ENCODE results near the gene CDKN2AIPNL.

CDKN2AIPNL gene

DNA sequence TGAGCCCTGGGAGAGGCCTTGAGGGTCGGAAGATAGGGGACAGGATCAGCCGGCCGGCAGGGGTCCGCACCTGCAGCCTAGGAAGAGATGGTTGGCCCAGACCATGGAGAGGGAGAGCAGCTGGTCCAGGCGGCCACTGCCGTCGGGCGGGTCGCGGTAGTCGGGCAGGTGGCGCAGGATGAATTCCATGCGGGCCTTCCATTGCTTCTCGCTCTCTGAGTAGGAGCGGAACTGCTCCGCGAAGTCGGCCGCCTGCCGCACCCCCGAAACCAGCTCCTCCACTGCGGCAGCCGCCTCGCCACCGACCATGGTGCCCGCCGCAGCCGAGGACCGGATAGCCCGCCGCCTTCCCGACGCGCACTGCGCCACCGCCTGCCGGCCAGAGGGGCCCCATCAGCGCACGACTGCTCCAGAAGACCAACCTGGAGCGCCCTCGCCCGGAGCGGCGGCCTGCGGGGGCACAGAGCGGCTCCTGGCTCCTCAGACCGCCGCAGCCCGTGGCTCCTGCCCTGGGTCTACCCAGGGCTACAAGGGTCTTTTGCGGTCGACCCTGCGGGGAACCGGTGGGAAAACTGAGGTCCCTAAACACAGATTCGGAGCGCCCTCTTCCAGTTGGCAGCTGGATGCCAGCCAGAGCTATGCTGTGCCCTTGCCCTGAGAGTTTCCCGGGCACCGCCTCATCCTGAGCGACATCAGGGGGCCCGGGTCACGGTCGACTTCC is at the start of gene CDKN2AIPNL:
TSS of gene CDKN2AIPNL (minus strand) at position 336 of the 721 bp plus-strand sequence. CDS start at position 309, 27 bp downstream.
- DNase-seq, result peak; percentile 92

DNA sequence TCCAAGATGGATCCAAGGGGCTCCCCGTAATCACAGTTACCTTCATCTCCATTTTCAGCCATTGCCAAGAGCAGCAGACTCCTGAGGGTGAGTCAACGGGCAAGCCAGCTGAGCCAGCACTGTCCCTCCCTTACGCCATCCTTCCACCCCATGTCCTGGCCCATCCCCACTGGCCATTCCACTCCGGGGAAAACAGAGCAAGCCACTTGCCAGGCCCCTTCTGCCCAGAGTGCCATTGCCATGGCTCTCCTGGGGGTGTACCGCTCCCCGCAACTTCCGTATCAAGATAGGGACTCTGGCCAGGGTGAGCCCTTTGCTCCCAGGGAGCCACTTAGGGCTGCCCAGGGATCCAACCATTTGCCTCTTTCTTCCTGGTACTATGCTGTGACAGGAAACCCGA is 48.9 kb upstream of the CDKN2AIPNL start:
- no peak for DNase-seq

GRCh38 chr5:134459491-134459890 is 47.8 kb upstream of the CDKN2AIPNL start:
- DNase-seq, result no peak

GRCh38 chr5:134459010-134459403 is 47.3 kb upstream of the CDKN2AIPNL start:
- DNase-seq, result no peak

- DNase-seq, result no peak
Observed at GRCh38 chr5:134458234-134459009, 46.7 kb upstream of the CDKN2AIPNL start.

DNA sequence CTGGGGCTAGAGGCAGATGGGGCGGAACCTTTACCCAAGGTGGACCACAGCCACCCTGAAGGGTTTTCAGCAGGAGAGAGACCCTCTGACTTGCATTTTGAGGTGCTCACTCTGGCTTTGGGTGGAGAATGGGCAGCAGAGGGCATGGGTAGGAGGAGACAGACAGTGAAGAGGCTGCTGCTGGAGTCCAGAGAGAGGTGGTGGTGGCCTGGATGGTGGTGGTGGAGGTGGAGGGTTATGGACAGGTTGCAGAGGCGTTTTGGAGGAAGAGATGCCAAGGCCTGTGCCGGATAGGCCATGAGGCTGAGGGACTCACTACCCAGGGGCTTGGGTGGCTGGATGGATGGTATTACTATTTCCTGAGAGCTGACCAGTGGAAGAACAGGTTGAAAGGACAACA is 46.1 kb upstream of the CDKN2AIPNL start:
- DNase-seq, result no peak

GRCh38 chr5:134456825-134457224 is 45.1 kb upstream of the CDKN2AIPNL start:
- no peak for DNase-seq

DNA sequence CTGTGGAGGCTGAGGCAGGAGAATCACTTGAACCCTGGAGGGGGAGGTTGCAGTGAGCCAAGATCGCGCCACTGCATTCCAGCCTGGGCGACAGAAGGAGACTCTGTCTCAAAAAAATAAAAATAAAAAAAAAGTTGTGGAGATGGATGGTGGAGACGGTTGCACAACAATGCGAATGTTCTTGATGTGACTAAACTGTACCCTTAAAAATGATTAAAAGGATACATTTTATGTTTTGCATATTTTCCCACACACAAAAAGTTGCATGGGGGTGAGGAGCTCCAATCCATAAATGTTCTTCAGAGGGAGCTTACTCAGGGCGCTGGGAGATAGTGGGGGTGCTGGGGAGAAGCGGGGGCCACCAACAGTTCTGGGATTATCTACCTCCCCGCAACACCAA is 43.8 kb upstream of the CDKN2AIPNL start:
- no peak for DNase-seq

GRCh38 chr5:134453016-134453415 is 41.3 kb upstream of the CDKN2AIPNL start:
- DNase-seq, result no peak

DNA sequence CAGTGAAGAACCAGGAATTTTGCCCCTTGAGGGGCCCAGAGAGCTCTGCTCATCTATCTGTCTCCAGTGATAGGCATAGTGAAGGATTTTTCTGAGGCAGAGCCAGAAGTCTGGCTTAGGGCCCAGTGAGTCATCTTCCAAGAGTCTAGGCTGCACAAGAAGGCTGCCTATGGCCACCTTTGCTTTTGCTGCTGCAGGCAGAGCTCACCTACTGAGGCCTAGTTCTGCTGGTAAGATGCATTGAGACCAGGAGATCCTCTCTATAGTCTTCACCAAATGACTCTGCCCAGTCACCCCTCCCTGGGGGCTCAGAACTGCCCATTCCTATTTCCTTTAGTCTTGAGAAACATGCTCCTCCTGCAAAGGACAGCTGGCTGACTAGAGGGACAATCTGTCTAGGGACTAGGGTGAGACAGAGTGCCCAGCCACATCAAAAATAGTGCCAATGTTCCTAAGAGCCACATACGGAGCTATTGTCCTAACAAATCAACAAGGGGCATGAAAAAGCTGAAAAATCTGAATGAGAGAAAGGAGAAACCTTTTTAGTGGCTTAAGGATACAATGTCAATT is 40.3 kb upstream of the CDKN2AIPNL start:
- no peak for DNase-seq

DNA sequence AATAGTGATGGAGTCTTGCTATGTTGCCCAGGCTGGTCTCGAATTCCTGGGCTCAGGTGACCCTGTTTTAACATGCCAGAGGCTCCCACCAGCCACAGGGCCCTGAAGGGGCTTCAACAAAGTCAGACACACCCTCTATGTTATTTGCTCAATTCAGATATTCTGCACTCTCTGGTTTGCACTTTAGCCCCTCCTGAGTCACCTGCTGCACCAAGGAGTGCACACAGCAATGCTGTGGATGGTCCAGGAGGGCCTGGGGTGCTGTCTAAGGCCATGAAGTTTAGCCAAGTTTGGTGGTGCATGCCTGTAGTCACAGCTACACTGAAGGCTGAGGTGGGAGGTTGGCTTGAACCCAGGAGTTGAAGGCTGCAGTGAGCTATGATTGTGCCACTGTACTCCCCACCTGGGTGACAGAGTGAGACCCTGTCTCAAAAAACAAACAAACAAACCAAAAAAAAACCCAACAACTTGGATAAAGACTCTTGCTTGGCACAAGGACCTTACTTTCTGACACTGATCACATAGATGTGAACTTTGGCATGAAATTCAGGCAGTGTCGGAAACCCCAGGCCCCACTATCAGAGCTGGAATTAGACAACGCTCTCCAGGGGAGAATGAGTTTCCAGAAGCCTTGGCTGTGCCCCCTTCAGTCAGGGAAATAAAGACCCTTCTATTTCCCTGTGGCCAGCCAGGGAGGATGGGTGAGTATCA is 39.7 kb upstream of the CDKN2AIPNL start:
- DNase-seq, result no peak

GRCh38 chr5:134450374-134450773 is 38.7 kb upstream of the CDKN2AIPNL start:
- DNase-seq, result peak; percentile 43

DNA sequence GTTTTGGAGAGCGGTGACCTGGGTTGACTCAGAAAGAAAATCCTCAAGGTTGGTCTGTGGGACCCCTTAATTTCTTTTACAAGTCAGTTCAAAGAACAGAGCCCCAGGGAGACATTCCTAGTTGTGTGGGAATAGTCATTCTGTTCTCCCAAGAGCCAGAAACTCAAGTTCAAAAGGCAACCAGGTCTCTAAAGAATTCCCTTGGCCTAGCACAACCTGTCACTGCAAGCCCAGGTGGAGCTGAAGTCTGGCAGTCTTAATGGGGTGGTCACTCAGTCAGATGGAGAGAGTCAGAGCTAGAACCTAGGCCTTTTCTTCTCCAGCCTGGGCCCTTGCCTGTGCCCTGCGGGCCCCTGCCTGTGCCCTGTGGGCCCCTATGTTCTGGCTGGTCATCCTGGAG is 37.5 kb upstream of the CDKN2AIPNL start:
- no peak for DNase-seq

- no peak for DNase-seq
Observed at GRCh38 chr5:134447815-134448520, 36.3 kb upstream of the CDKN2AIPNL start.

- DNase-seq, result no peak
Observed at GRCh38 chr5:134446938-134447337, 35.3 kb upstream of the CDKN2AIPNL start.

DNA sequence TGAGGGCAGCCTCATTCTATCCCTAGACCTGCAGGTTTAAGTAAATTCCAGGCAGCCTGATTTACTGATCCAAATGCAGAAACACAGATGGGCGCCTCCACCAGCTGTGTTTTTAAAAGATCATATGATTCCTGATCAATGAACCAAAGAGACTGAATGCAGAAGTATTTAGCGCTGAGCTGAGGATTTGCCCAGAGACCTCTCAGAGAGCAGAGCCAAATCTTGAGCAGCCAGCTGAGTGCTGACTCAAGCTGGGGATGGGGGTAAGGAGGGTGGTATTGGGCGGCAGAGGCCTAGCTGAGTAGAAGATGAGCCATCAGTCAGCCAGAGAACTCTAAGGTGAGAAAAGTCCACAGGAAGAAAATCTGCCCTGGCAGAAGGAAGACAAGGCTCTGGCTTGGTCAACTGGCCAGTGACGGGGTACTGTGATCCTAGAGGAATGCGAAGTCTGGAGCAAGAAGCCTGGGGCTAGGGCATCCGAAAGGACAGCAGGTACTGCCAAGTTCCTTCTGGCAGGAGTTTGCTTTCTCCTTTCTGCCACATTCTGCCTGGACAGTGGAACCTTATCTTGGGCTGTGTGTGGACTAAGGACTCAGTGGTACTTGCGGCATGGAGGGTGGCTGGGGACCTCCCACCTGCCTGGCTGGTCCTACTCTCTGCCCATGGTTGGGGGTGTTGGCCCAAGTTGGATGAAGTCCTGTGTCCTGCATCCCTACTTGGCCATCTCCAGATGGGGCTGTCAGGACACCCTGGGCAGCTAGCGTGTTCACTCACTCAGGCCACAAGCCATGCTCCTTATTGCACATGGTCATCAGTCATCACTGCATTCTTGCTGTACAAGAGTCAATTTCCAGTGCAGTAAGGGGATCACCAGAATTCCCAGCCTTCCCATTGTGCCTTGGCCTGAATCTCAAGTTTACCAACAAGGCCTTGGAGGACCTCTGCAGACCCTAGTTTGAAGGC is 34.5 kb upstream of the CDKN2AIPNL start:
- no peak for DNase-seq

DNA sequence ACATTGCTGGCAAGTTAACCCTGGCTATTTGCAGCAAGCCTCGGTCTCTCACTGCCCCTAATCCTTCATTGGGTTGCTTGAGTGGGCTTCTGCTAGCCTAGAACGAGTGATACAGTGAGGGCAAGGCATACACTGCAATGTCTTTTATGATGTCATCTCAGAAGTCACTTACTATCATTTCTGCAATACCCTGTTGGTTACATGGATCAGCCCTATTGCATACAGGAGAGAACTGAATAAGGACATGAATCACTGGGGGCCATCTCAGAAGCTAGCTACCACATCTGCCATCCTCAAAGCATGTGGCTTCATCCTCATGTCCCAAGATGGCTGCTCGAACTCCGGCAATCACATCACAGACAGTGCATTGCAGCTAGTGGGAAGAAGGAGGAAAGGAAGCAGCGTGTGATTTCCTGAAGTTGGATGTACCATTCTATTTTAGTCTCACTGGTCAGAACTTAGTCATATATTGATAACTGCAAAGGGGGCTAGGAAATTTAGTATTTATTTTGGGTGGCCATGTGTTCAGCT is 33.3 kb upstream of the CDKN2AIPNL start:
- DNase-seq, result no peak

DNA sequence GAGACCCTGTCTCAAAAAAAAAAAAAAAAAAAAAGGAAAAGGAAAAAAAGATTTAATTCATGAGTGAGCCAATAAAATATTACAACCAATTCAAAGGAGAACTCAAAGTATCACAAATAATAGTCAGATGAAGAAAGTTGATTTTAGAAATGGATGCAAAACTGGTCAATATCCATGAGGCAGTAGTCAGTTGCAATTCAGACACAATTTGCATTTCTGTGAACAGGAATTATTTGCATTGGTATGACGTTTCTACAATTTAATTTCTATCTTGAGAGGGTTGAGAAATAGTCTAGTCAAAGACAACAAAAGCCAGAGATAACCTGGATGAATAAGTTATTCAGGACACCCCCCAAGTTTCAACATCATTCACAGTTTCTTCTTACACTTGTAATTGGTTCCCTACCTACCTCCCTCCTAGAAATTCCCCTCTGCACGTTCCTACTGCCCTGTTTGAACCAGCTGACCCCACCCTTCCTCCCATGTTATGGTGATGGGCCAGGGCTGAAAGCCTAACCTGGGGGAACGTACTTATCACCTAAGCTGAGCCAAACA is 28.6 kb upstream of the CDKN2AIPNL start:
- DNase-seq, result no peak

- DNase-seq, result no peak
Observed at GRCh38 chr5:134439210-134439654, 27.6 kb upstream of the CDKN2AIPNL start.

- DNase-seq, result no peak
Observed at GRCh38 chr5:134438721-134439123, 27.0 kb upstream of the CDKN2AIPNL start.

Measured in OCI-M1 (cell line).